ENCODE data around the gene WDFY2.

DNA sequence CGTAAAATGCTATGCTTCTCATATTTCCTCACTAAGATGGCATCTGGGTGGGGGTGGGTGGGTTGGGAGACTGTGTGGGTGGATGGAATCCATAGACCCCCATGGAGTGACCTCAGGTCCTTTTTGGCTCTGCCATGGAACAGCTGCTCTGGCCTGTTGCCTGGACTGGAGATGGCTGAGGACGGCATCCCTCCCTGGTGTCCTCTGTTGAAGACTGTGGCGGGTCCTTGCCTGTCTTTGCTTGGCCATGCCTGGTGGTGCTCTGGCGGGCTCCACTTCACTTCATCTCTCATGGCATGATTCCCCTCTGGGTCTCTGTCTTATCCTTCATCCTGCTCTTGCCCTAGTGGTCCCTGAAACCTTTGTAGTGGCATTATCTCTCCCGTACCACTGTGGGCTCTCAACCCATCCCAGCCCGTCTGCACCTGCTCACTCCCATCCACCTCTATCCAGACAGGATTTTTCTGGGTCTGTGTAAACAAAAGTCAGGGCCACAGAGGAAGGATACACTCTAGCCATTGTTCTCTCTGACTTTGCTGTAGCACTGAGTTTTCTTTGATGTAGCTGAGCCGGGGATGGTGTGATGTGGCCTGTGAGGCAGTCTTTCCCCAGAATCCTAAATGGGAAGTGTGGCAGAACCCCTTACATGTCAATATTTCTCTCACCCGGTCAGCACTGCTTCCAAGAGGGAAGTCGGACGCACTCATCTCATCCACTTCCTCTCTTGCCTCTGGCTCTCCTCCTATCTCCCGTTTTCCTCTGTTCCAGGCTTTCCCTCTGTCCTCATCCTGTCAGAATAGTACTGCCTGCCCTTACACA, 36.1 kb downstream of the WDFY2 start:
- TF ChIP-seq POLR2AphosphoS5 (IDR thresholded peaks at IDR 0.05; ENCODE audit: low read depth, low read length) (no peak), EZH2 (IDR thresholded peaks at IDR 0.05; ENCODE audit: low read depth, low read length, severe bottlenecking) (no peak), POLR2A (IDR thresholded peaks at IDR 0.05; ENCODE audit: control extremely low read depth in 1 of 2, low read depth in 2 of 2, low read length in 2 of 2) (no peak), CTCF (IDR thresholded peaks at IDR 0.05; ENCODE audit: control extremely low read depth in 1 of 3, insufficient read depth in 1 of 3, low read depth in 1 of 3, low read length in 3 of 3) (no peak), CREB1 (IDR thresholded peaks at IDR 0.05) (no peak), SP1 (IDR thresholded peaks at IDR 0.05; ENCODE audit: low read depth, low read length) (no peak), ATF2 (IDR thresholded peaks at IDR 0.05; ENCODE audit: low read length) (no peak), TAF1 (IDR thresholded peaks at IDR 0.05; ENCODE audit: low read depth, low read length) (no peak)
- TF ChIP-seq, protein P1, sequence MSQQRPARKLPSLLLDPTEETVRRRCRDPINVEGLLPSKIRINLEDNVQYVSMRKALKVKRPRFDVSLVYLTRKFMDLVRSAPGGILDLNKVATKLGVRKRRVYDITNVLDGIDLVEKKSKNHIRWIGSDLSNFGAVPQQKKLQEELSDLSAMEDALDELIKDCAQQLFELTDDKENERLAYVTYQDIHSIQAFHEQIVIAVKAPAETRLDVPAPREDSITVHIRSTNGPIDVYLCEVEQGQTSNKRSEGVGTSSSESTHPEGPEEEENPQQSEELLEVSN (IDR thresholded peaks at IDR 0.05), result no peak

Measured in H1 (cell line).